HG03342 (cell line): ENCODE measurements around the gene SAMD3.
"Not testable (repeated sequence)": the region's sequence is repeated elsewhere in the genome, so short reads cannot be mapped to it uniquely, and the experiment has no call there.

Experiments used
- ATAC-seq: cut with Tn5 transposase; IDR thresholded peaks from one replicate; pipeline ENCODE4 v1.9.1; 2021; ENCODE audit warnings: mild to moderate bottlenecking, moderate library complexity; ENCODE audit not compliant: unreplicated experiment

Gene SAMD3

DNA sequence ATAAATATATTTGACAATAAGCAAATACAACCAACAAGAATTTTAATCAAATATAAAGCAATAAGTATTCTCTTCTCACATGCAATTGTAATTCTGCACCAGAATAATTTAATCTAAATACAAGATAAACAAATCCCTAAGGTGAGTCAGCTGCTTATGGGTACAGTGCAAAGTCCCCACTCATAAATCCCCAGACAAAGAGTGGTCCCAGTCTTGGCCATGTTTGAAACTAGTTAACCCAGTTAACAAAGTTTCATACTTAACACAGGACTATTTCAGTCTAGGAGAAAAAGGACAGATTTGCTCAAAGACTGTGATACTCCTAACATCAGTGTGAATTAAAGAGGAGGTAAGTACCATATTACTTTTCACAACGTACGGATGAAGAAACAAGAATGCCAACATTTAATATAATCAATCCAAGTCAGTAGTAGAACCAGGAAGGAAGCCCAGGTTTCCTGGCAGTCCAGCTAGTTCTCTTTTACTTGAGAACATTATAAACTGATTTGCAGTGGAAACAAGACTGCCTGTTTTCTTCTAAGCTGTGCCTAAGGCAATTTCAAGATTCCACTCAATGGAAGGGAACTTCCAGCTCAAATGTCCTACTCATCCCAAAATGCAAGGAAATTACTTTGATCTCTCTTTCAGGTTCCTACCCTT, 10.4 kb downstream of the SAMD3 start:
- ATAC-seq: no peak

DNA sequence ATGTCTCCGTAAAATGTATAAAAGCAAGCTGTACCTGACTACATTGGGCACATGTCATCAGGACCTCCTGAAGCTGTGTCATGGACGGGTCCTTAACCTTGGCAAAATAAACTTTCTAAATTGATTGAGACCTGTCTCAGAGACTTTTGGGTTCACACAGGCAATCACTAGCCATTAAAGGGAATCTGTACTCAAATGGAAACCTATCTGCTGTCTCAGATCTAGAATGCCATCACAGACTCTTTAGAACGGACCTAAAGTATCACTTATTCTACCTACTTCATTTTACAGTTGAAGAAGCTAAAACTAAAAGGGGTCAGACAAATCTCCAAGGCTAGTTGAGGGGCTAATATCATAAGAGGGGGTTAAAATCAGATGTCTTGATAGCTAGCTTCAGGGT, 11.1 kb downstream of the SAMD3 start:
- no peak for ATAC-seq

DNA sequence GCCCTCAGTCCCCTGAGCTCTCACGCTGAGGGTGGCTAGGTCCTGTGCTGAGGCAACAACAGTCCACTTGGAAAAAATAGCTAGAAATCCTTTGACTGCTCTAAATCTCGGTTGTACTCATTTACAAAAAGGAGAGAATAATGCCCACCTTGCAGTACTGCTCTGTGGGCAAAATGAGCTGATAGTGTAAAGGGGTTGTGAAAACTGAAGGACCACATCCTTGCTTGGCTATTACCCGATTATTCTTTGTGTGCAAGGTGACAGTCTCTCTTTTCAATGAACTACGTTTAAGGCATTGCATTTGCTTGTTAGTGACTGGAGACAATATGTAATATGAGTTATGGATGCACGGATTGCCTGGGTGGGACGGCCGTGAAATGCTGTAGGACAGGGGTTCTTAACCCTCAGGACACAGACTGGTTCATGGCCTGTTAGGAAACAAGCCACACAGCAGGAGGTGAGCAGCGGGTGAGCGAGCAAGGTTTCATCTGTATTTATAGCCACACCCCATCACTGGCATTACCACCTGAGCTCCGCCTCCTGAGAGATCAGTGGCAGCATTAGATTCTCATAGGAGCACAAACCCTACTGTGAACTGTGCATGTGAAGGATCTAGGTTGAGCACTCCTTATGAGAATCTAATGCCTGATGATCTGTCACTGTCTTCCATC, 14.6 kb downstream of the SAMD3 start:
- ATAC-seq: no peak

DNA sequence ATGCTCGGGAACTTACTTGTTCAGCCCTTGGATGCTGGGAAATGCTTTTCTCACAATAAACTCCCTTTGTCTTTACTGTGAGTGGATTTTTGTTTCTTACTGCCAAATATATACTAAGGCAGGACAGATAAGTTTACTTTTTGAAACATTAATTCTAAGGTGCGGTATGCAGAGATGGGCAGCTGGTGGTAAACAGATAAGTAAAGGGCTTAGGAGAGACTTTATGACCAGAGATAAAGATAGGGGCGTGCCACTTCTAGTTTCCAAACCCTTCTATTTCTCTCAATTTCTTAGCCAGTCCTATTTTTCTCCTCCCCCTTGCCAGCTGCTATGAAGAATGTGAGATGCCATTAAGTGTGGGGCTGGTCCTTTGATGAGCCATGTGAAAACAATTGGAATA, 16.3 kb downstream of the SAMD3 start:
- ATAC-seq: no peak

DNA sequence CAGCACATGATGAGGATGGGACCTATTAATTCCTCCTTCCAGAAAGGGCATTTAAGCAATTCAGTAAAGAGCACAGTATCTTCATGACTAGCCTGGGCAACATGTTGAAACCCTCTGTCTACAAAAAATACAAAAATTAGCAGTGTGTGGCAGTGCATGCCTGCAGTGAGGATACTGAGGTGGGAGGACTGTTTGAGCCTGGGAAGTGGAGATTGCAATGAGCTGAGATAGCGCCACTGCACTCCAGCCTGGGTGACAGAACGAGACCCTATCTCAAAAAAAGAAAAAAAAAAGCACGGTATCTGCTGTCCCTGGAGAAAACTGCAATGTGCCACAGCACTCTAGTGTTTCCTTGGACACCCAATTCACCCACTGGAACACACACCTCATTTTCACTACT, 18.4 kb downstream of the SAMD3 start:
- ATAC-seq: no peak

DNA sequence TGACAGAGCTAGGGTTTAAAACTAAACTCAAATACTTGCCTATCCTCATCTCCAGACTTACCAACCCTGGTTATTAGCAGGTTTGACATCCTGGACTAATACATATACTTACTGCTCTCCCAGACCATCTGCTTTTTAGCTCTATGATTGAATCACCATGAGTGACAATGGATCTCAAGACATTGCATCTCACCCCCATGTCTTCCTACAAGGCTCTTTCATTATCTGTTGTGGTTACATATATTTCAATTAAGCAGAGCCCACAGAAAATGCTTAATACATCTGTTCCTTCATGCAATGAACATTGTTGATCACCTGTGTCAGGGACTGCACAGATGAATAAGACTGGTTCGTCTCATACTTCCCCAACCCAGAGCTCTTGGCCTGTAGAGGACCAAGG, 19.4 kb downstream of the SAMD3 start:
- no peak for ATAC-seq

DNA sequence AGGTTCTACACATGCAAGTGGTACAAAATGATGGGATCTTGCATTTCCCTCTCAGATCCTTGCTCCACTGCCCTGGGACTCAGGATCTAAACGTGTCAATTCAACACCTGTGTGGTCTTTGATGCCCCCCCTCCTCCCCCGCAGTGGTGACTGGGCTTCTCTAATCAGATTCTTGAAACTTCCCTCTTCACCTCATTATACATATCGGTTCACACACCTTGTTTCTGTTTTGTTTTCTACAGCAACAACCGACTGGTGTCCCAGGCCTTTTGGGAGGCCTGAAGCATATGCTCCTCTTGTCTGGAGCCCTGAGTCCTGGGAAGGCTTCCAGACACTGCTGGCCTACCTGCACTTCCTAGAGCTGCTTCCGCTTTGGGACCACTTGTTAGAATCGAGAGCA, 20.0 kb downstream of the SAMD3 start:
- ATAC-seq: no peak

DNA sequence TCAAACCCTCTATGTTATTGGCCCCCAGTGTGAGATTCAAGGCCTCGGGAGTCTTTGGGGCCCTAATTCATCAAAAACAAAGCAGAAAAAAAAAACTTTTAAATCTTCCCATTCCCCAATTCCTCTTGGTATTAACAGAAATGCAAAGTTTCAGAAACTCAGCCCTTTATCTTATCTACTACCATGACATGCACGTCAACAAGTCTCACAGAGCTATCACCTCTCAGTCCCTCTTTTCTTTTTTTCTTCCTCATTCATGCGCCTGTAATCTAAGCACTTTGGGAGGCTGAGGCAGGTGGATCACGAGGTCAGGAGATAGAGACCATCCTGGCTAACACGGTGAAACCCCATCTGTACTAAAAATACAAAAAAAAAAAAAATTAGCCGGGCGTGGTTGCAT, 22.7 kb downstream of the SAMD3 start:
- no peak for ATAC-seq

DNA sequence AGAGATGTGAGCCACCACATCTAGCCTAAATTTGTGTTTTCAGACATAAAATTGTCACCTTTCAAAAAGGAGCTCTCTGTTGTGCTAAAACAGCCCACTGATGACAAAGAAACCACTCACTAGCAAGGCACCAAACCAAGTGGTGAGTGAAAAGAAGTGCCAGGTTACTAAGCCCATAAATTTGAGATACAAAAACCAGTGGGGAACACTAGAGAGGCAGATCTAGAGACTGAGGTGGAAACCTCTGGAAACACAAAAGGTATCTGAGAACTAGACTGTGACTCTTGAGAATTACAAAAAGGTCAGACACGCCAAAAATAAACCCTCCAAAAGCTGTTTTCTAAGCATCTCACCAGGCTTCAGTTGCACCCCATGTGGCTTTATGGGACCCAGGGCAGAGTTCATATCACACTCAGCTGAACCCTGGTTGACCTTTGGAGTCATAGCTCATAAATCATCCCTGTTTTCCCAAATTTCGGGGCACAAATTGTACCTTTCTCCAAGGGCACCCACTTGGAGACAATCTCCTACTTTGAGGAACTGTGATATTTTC, 24.2 kb downstream of the SAMD3 start:
- no peak for ATAC-seq

DNA sequence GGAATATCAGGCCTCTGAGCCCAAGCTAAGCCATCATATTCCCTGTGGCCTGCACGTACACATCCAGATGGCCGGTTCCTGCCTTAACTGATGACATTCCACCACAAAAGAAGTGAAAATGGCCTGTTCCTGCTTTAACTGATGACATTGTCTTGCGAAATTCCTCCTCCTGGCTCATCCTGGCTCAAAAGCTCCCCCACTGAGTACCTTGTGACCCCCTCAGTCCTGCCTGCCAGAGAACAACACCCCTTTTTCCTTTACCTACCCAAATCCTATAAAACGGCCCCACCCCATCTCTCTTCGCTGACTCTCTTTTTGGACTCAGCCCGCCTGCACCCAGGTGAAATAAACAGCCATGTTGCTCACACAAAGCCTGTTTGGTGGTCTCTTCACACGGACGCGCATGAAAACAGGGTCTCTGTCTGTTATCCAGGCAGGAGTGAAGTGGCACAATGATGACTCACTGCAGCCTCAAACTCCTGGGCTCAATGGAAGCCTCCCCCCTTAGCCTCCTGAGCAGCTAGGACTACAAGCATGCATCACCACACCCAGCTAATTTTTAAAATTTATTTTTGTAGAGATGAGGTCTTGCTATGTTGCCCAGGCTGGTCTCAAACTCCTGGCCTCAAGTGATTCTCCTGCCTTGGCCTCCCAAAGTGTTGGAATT, 24.8 kb downstream of the SAMD3 start:
- ATAC-seq: not testable (repeated sequence)

DNA sequence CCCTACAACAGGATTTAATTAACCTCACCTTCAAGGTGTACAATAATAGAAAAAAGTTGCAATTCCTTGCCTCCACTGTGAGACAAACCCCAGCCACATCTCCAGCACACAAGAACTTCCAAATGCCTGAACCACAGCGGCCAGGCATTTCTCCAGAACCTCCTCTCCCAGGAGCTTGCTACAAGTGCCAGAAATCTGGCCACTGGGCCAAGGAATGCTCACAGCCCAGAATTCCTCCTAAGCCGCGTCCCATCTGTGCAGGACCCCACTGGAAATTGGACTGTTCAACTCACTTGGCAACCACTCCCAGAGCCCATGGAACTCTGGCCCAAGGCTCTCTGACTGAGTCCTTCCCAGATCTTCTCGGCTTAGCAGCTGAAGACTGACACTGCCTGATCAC, 28.3 kb downstream of the SAMD3 start:
- not testable (repeated sequence) for ATAC-seq

DNA sequence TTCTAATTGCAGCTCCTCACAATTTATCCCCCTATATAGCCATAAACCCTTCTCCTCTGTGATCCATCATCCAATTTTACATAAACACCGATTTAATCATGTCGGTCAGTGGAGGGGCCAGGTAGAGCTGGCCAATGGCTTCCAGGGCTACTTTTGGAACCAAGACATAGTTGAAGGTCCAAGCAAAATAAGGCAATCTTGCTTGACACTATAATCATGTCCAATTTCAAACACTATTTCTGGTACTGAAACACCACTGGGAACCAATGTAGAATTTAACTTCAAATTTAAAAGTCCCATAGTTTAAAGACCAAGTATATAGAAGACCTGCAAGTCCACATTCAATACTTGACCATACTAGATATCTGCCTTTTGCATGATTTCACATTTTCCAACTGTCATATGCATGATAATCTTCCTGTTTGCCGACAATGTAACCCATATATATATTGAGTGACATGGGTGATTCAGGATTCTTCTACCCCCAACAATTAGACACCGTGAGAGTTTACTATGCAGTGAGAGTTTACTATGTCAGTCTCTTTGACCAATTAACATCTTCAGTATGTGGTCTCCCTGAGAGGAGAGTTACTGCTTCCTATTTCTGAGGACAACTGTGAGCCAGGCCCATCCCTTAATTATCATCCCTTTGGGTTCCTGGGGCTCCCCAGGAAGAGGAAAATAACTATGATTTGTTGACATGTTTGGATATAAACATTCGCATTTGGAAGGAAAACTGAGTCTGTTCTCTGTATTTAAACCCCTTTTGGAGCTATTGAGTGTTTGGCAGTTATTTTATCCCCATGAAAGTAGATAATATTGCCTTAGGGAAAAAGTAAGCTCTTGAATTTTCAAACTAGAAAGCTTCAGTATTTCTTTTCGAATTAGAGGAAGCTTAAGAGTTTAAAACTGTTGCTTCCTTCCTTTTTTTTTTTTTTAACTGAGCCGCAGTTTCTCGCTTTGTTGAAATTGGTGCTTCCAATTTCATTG, 31.8 kb downstream of the SAMD3 start:
- no peak for ATAC-seq

DNA sequence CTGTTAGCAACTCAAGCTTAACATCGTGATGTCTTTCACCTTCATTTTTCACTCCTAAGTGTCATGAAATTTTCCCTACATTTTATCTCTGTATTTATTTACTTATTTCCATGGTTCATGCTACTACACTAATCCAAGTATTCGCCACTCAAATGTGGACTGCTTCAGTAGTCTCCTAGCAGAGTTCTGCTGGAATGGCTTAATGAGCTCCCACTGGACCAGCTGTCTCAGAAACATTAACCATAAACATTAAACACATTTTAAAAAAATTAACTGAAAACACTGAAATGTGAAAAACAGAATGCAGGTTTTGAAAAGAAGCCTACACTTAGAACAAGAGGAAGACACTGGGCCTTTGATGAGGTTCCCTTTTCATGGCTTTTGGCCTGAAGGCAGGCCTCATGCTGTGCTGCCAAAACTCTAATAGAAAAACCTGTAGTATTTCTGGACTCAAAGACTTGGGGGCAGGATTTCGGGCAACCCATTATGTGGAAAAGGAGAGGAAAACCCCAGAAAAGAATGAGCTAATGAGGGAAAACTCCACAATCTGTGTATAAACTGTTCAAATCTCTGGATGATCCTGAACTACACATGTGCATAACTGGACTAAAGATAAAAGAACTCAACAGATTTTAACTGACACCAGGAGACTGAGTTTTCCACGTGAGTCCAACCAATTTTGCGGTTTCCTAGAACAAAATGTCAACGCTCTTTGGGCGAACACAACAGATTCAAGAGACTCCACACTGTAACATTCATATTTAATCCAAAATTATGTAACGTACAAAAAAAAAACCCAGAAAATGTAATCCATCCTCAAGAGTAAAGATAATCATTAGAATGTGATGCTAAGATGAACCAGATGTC, 33.0 kb downstream of the SAMD3 start:
- no peak for ATAC-seq

DNA sequence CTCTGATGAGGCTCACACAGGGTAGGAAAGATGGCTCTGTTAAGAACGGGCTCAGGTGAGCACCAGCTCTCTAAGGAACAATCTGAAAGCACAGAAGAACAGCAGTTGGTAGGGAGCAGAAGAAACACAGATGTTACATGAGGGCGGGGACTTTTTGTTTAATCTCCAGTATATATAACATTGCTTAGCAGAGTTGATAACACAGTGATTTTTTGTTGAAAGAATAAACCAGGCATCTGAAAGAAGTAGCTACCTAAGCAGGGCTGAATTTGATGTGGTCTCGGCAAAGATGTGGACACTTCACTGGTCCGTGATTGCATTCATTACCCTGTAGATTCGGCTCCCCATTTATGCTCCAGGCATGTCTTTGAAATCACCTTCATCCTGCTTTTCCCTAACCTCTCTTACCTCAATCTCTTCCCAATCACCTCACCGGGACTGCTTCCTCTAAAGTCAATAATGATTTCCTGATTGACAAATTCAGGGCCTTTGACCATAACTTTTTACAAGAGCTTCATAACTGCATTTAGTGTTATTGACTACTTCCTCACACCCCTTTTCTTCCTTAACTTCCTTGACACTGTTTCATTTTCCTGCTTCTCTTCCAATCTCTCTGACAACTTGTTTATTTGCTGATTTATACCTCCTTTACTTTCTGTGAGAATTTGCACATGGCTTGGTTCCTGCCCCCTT, 34.4 kb downstream of the SAMD3 start:
- no peak for ATAC-seq

DNA sequence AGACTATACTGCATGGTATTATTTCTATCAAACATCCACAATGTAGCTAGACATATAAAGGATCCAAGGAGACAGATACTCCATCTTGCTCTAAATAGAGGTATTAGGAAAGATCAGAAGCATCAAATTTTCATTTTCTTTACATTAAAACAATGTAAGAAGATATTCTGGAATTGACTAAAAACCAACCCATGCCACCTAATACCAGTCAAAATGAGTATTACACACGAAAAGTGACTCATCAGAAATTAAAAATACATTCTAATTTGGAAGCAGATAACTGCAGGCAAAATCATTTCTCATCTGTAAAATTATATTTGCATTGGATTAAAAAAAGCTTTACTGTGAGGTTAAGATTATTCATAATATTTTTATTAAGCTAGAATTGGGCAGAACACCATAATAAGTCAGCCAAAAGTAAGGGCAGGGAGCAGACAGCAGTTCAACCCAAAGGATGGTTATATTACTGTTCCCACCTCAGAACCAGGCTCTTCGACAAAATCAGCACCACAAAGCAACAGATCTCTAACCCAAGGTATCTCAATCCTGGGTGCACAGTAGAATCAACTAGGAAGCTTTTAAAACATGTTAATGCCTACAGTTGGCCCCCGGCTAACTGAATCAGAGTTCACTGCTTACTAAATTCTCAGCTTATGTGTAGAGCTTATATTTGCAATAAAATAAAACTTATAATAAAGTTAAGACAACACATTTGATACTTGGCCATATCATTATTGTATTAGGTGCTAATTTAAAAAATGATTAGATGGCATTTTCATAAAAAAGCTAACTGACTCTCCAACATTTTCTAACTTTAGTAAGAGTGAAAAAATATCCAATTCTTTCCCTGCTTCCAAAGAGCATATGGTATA, 35.2 kb downstream of the SAMD3 start:
- ATAC-seq: no peak

DNA sequence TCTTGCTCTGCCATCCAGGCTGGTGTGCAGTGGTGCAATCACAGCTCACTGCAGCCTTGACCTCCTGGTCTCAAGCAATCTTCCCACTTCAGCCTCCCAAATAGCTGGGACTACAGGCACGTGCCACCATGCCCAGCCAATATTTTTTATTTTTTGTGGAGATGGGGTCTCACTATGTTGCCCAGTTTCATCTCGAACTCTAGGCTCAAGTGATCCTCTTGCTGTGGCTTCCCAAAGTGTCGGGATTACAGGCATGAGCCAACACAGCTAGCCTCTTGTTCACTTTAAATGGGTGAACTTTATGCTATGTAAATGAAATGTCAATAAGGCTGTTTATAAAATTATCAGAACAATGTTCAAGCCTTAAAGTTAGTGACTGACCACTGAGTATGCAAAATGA, 37.1 kb downstream of the SAMD3 start:
- no peak for ATAC-seq

DNA sequence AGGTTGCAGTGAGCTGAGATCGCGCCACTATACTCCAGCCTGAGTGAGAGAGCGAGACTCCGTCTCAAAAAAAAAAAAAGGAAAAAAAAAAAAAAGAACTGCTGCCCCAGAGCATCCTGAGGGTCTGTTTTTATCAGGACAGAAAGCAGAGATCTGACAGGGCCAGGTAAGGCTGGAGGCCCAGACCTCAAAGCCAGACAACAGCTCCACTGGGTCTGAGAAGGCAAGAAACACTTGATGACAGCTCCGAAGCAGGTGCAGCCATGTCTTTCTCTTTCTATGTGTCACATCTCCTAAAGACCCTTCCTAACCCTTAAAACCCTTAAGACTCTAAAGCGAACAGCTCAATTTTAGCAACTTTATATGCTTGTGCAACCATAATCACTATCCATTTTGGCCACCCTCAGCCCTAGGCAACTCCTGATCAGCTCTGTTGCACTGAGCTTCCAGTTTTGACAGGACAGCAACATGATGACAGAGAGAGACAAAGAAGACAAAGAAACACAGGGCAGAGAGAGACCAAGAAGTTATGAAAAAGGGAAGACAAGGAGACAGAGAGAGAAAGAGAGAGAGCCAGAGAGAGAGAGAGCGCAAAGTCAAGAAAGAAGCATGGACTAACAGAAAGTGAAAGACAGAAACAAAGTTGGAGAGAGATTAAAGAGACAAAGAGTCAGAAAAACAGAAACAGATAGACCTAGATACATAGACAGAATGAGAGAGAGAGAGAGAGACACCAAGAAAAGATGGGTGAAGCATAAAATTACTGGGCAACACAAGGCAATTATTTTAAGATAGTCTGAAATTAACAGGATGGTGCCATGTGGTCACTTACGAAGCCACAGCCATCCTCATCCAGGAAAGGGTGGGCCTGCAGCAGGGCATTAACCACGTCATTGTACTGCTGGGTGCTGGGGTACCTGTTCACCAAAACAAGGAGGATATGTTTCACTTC, 39.2 kb downstream of the SAMD3 start:
- no peak for ATAC-seq
